Measurements from ENCODE around the gene HDAC10.

Gene HDAC10

GRCh38 chr22:50298937-50299784, 48.1 kb upstream of the HDAC10 start:
- no CpG with 5 or more reads among the region's 59 CpGs for WGBS, 2 donors (ENCODE audit: extremely low coverage in 2 of 2, insufficient read length in 2 of 2, insufficient replicate concordance in 1 of 2)
- H2AK5ac ChIP-seq (ENCODE audit: low read depth, low read length), result peak overlapping the region; percentile 92
- peaks cover 0 to 6% (median 0%) of the 10 kb centered on the region in 3 experiments for H3K27me3 ChIP-seq (ENCODE audit: control insufficient read depth in 3 of 3, insufficient read depth in 3 of 3, low read depth in 1 of 3, low read length in 3 of 3)
- peaks cover 54% of the 10 kb centered on the region for H3K79me1 ChIP-seq (ENCODE audit: low read depth, low read length)
- no peak for DNase-seq (ENCODE audit: low spot score)
- no peak overlapping the region for H3K9ac ChIP-seq (ENCODE audit: low read depth, low read length, poor library complexity)
- peak overlapping the region; percentile 58 for H2BK15ac ChIP-seq (ENCODE audit: low read length)
- H3K23ac ChIP-seq (ENCODE audit: low read depth, low read length, poor library complexity), result peak overlapping the region; percentile 80
- peak overlapping the region; percentile 41 for H2BK12ac ChIP-seq (ENCODE audit: low read length)
- peak overlapping the region; percentile 94 for H3K4me2 ChIP-seq (ENCODE audit: insufficient read depth, low read length, poor library complexity, severe bottlenecking)
- peak overlapping the region; percentile 95 for H3K18ac ChIP-seq (ENCODE audit: low read length)
- H4K91ac ChIP-seq (ENCODE audit: low read depth, low read length, poor library complexity), result no peak overlapping the region
- H3K27ac ChIP-seq (replicated peaks; ENCODE audit: low read length), result no peak overlapping the region
- H3K4me3 ChIP-seq (ENCODE audit: low read length in 2 of 2), result peak overlapping the region in 1 of 2 donors; percentile 72
- H4K8ac ChIP-seq (ENCODE audit: low read depth, low read length), result no peak overlapping the region
- peaks cover 11 to 22% of the 10 kb centered on the region in 2 donors for H3K4me1 ChIP-seq (ENCODE audit: control insufficient read depth in 2 of 2, insufficient read depth in 1 of 2, low read depth in 1 of 2, low read length in 2 of 2)
- no peak overlapping the region for H3K4ac ChIP-seq (ENCODE audit: low read length)
- no peaks in the 10 kb centered on the region for H3K9me3 ChIP-seq (replicated peaks in 1 of 2; ENCODE audit: control insufficient read depth in 2 of 2, insufficient read depth in 1 of 2, low read depth in 1 of 2, low read length in 2 of 2)
- H3K14ac ChIP-seq (ENCODE audit: low read length), result peak overlapping the region; percentile 89
- H2AFZ ChIP-seq (ENCODE audit: low read length), result no peak overlapping the region
- no peak overlapping the region for H2BK120ac ChIP-seq (ENCODE audit: low read depth, low read length)
- peaks cover 5 to 64% of the 10 kb centered on the region in 2 donors for H3K36me3 ChIP-seq (replicated peaks in 1 of 2; ENCODE audit: control insufficient read depth in 2 of 2, insufficient read depth in 2 of 2, low read length in 2 of 2)
- H2BK5ac ChIP-seq (ENCODE audit: low read length), result no peak overlapping the region

DNA sequence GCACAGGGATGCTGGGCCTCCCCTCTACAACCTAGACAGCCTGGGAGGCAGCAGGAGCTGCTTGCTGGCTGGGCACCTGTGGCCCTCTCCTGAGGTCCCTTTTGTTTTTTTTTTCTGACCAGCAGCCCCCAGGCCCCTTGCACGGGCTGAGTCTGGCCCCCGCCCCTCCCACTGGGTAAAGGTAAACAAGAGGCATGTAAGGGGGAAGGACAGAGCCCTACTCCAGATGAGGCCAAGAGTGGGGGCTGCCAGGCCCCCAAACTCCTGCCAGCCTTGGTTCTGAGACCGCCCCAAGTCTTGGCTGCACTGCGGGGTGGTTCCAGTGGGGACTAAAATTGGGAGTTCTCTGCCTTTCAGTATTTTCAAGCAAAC, 47.2 kb upstream of the HDAC10 start:
- no peak overlapping the region for H3K14ac ChIP-seq (ENCODE audit: low read length)
- peak overlapping the region; percentile 63 for H2AK5ac ChIP-seq (ENCODE audit: low read depth, low read length)
- H3K4me2 ChIP-seq (ENCODE audit: insufficient read depth, low read length, poor library complexity, severe bottlenecking), result no peak overlapping the region
- DNase-seq (ENCODE audit: low spot score), result no peak
- WGBS, 2 donors (ENCODE audit: extremely low coverage in 2 of 2, insufficient read length in 2 of 2, insufficient replicate concordance in 1 of 2), result no CpG with 5 or more reads among the region's 4 CpGs
- no peak overlapping the region for H2BK12ac ChIP-seq (ENCODE audit: low read length)
- peaks cover 51% of the 10 kb centered on the region for H3K79me1 ChIP-seq (ENCODE audit: low read depth, low read length)
- H2BK15ac ChIP-seq (ENCODE audit: low read length), result no peak overlapping the region
- H3K9ac ChIP-seq (ENCODE audit: low read depth, low read length, poor library complexity), result no peak overlapping the region
- no peak overlapping the region for H2AFZ ChIP-seq (ENCODE audit: low read length)
- H3K27ac ChIP-seq (replicated peaks; ENCODE audit: low read length), result no peak overlapping the region
- no peak overlapping the region for H3K4ac ChIP-seq (ENCODE audit: low read length)
- H3K27me3 ChIP-seq (ENCODE audit: control insufficient read depth in 3 of 3, insufficient read depth in 3 of 3, low read depth in 1 of 3, low read length in 3 of 3), result peaks cover 0 to 6% (median 0%) of the 10 kb centered on the region in 3 experiments
- H3K23ac ChIP-seq (ENCODE audit: low read depth, low read length, poor library complexity), result no peak overlapping the region
- peaks cover 11 to 24% of the 10 kb centered on the region in 2 donors for H3K4me1 ChIP-seq (ENCODE audit: control insufficient read depth in 2 of 2, insufficient read depth in 1 of 2, low read depth in 1 of 2, low read length in 2 of 2)
- H4K91ac ChIP-seq (ENCODE audit: low read depth, low read length, poor library complexity), result no peak overlapping the region
- peak overlapping the region; percentile 89 for H3K18ac ChIP-seq (ENCODE audit: low read length)
- no peak overlapping the region for H4K8ac ChIP-seq (ENCODE audit: low read depth, low read length)
- H2BK120ac ChIP-seq (ENCODE audit: low read depth, low read length), result no peak overlapping the region
- no peaks in the 10 kb centered on the region for H3K9me3 ChIP-seq (replicated peaks in 1 of 2; ENCODE audit: control insufficient read depth in 2 of 2, insufficient read depth in 1 of 2, low read depth in 1 of 2, low read length in 2 of 2)
- no peak overlapping the region for H2BK5ac ChIP-seq (ENCODE audit: low read length)
- peaks cover 4 to 61% of the 10 kb centered on the region in 2 donors for H3K36me3 ChIP-seq (replicated peaks in 1 of 2; ENCODE audit: control insufficient read depth in 2 of 2, insufficient read depth in 2 of 2, low read length in 2 of 2)
- H3K4me3 ChIP-seq (ENCODE audit: low read length in 2 of 2), result no peak overlapping the region

GRCh38 chr22:50297510-50298265, 46.6 kb upstream of the HDAC10 start:
- no peak overlapping the region for H2AFZ ChIP-seq (ENCODE audit: low read length)
- H3K4me3 ChIP-seq (ENCODE audit: low read length in 2 of 2), result no peak overlapping the region
- peaks cover 15 to 28% of the 10 kb centered on the region in 2 donors for H3K4me1 ChIP-seq (ENCODE audit: control insufficient read depth in 2 of 2, insufficient read depth in 1 of 2, low read depth in 1 of 2, low read length in 2 of 2)
- no peak overlapping the region for H3K14ac ChIP-seq (ENCODE audit: low read length)
- peak overlapping the region; percentile 63 for H2AK5ac ChIP-seq (ENCODE audit: low read depth, low read length)
- no peak overlapping the region for H2BK120ac ChIP-seq (ENCODE audit: low read depth, low read length)
- H3K27ac ChIP-seq (replicated peaks; ENCODE audit: low read length), result no peak overlapping the region
- peaks cover 4 to 60% of the 10 kb centered on the region in 2 donors for H3K36me3 ChIP-seq (replicated peaks in 1 of 2; ENCODE audit: control insufficient read depth in 2 of 2, insufficient read depth in 2 of 2, low read length in 2 of 2)
- peaks cover 0 to 6% (median 0%) of the 10 kb centered on the region in 3 experiments for H3K27me3 ChIP-seq (ENCODE audit: control insufficient read depth in 3 of 3, insufficient read depth in 3 of 3, low read depth in 1 of 3, low read length in 3 of 3)
- peak overlapping the region; percentile 89 for H3K18ac ChIP-seq (ENCODE audit: low read length)
- peaks cover 51% of the 10 kb centered on the region for H3K79me1 ChIP-seq (ENCODE audit: low read depth, low read length)
- H4K91ac ChIP-seq (ENCODE audit: low read depth, low read length, poor library complexity), result no peak overlapping the region
- no peak overlapping the region for H3K9ac ChIP-seq (ENCODE audit: low read depth, low read length, poor library complexity)
- H3K4me2 ChIP-seq (ENCODE audit: insufficient read depth, low read length, poor library complexity, severe bottlenecking), result no peak overlapping the region
- WGBS, 2 donors (ENCODE audit: extremely low coverage in 2 of 2, insufficient read length in 2 of 2, insufficient replicate concordance in 1 of 2), result no CpG with 5 or more reads among the region's 20 CpGs
- H2BK5ac ChIP-seq (ENCODE audit: low read length), result no peak overlapping the region
- H3K23ac ChIP-seq (ENCODE audit: low read depth, low read length, poor library complexity), result no peak overlapping the region
- H3K9me3 ChIP-seq (replicated peaks in 1 of 2; ENCODE audit: control insufficient read depth in 2 of 2, insufficient read depth in 1 of 2, low read depth in 1 of 2, low read length in 2 of 2), result no peaks in the 10 kb centered on the region
- no peak overlapping the region for H2BK15ac ChIP-seq (ENCODE audit: low read length)
- no peak overlapping the region for H3K4ac ChIP-seq (ENCODE audit: low read length)
- DNase-seq (ENCODE audit: low spot score), result no peak
- no peak overlapping the region for H4K8ac ChIP-seq (ENCODE audit: low read depth, low read length)
- H2BK12ac ChIP-seq (ENCODE audit: low read length), result no peak overlapping the region

Data from neuronal stem cell (in vitro differentiated cells).